ENCODE data around the gene NEUROD1.

GRCh38 chr2:181715033-181715630 lies 34.8 kb upstream of the NEUROD1 start:
- TF ChIP-seq POLR2A (IDR thresholded peaks at IDR 0.05; ENCODE audit: low read length) (no peak), GATA1 (IDR thresholded peaks at IDR 0.05; ENCODE audit: low read depth, low read length) (no peak)
